LNCaP clone FGC (cell line): ENCODE results near the gene VPS26C.

Experiments used
- DNase-seq: peaks from one replicate; pipeline ENCODE4 v3.0.0-alpha.2; 2011; ENCODE audit warnings: low read depth
- H3K4me3 ChIP-seq: 2 replicates; pipeline ENCODE4 v1.5.1; 2011; ENCODE audit warnings: mild to moderate bottlenecking, low read depth, low read length, control low read depth
- TF ChIP-seq, protein P1 (sequence below): IDR thresholded peaks from 2 replicates; pipeline ENCODE4 v1.5.1; 2012; ENCODE audit warnings: mild to moderate bottlenecking; ENCODE audit not compliant: control insufficient read depth, insufficient read depth; ENCODE audit errors: extremely low read depth

The VPS26C gene

DNA sequence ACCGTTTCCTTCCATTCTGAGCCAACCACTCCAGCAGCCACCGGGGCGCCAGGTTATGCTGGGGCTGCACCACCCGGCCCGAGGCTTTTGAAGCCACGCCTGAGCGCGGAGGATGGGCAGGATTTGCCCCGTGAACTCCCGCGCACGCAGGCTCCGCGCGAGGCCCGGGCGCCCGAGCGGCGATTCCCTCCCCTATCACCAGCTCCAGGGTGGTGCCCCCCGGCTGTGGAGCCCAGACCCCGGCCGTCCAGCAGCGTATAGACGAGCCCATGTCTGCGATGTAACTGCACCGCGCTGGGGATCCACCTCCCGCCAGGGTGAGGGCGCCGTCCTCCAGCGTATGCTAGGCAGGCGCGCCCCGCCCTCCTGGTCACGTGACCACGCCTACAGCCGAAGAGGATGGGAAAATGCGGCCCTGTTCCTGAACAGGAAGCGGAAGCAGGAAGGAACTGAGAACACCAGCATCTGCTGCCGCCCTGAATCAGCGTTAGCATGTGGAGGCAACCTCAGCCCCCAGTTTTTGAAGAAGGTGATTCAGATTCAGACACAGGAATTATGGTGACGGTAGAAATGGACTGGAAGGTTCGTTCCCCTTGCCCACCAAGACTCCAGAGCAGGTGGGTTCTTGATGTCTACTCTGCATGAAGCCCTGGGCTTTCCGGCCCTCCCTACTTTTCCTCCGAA lies 46.0 kb downstream of the VPS26C start:
- peak; percentile 30 for DNase-seq
- H3K4me3 ChIP-seq = peak overlapping the region; percentile 46
- TF ChIP-seq, protein P1, sequence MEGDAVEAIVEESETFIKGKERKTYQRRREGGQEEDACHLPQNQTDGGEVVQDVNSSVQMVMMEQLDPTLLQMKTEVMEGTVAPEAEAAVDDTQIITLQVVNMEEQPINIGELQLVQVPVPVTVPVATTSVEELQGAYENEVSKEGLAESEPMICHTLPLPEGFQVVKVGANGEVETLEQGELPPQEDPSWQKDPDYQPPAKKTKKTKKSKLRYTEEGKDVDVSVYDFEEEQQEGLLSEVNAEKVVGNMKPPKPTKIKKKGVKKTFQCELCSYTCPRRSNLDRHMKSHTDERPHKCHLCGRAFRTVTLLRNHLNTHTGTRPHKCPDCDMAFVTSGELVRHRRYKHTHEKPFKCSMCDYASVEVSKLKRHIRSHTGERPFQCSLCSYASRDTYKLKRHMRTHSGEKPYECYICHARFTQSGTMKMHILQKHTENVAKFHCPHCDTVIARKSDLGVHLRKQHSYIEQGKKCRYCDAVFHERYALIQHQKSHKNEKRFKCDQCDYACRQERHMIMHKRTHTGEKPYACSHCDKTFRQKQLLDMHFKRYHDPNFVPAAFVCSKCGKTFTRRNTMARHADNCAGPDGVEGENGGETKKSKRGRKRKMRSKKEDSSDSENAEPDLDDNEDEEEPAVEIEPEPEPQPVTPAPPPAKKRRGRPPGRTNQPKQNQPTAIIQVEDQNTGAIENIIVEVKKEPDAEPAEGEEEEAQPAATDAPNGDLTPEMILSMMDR = peak; percentile 32

DNA sequence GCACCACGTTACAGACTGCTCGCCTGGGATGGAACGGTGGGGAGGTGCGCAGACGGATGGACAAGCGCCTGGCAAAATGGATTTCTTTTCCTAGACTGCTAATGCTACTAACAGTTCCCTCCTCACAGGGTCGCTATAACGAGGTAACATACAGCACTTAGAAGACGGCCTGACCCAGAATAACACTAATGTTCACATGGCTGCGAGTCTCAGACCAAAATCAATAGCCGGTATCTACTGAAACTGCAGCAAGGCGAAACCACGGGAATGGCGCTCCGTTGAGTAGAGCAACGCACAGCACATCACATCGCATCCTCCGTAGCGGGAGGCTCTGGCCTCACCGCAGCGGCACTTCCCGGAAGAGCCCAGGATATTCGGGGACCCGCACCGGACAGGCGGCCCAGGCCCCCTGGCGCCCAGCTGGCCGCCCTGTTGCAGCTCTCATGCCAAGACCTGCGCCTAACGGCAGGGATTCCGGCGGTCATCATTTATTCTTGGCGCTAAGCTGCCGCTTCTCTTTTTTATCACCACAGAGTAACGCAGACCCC lies 46.6 kb downstream of the VPS26C start:
- TF ChIP-seq, protein P1 = no peak
- peak overlapping the region; percentile 46 for H3K4me3 ChIP-seq
- no peak for DNase-seq

DNA sequence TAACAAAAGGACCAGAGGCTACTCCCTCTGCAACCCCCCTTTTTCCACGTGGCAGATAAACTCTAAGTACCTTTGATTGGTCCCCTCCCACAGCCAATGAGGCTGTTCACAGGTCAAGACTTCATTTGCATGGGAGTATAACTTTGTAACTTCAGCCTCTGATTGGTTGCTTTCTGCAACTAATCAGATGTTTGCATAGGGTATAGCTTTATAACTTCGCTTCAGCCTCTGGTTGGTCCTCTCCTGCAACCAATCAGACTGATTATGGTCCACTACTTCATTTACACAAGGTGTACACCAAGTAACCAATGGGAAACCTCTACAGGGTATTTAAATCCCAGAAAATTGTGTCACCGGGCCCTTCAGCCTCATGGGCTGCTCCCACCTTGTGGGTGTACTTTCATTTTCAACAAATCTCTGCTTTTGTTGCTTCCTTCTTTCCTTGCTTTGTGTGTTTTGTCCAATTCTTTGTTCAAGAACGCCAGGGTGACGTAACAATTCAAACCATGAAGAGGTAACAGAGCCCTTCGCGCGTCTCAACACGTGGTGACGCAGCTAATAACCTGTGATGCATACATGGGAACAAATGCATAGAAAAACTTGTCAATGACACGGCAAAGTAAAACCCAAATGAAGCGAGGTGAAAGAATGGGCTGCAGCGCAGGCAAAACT lies 47.2 kb downstream of the VPS26C start:
- no peak for DNase-seq
- TF ChIP-seq, protein P1 = no peak
- no peak overlapping the region for H3K4me3 ChIP-seq

DNA sequence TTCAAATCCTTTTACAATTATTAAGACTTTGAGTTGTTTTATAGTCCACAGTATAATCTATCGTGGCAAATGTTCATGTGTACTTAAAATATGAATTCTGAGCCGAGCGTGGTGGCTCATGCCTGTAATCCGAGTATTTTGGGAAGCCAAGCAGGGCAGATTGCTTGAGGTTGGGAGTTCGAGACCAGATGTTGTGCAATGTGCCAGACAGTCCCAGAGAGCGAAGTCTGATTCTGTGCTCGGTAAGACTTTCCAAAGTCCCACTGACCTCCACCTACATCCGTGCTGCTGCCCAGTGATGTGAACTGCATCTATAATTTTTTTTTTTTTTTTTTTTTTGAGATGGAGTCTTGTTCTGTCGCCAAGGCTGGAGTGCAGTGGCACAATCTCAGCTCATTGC lies 52.2 kb downstream of the VPS26C start:
- TF ChIP-seq, protein P1 = no peak
- no peak for DNase-seq
- no peak overlapping the region for H3K4me3 ChIP-seq

DNA sequence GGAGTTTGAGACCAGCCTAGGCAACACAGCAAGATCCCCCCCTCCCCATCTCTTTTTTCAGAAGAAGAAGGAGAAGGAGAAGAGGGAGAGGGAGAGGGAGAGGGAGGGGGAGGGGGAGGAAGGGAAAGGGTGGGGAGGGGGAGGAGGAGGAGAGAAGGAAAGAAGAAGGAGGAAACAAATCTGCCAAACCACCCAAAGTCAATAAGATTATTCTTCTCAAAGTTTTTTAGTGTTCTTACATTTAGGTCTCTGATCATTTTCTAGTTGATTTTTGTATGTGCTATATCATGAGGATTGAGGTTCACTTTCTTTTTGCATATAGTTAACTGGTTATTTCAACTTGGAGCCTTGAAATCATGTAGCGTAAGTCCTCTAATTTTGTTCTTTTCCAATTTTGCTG lies 56.3 kb downstream of the VPS26C start:
- DNase-seq = no peak
- no peak overlapping the region for H3K4me3 ChIP-seq
- TF ChIP-seq, protein P1 = no peak

DNA sequence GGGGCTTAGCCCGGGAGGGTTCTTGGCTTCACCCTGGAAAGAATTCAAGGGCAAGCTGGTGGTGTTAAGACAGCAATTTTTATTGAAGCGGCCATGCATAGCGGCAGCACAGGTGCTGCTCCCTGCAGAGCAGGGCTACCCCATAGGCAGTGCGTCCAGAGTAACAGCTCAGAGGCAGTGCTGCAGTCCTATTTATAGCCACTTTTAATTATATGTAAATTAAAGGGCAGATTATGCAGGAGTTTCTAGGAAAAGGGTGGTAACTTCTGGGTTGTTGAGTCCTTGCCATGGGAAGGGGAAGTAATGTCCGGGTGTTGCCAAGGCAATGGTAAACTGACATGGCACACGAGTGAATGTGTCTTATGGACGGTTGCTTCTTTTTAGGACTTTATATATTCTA lies 57.0 kb downstream of the VPS26C start:
- TF ChIP-seq, protein P1 = no peak
- no peak for DNase-seq
- no peak overlapping the region for H3K4me3 ChIP-seq
